GM19324 (cell line): ENCODE measurements around the gene JMY.

Source experiments
- ATAC-seq: cut with Tn5 transposase; IDR thresholded peaks from one replicate; pipeline ENCODE4 v1.9.1; 2021; ENCODE audit warnings: mild to moderate bottlenecking, moderate library complexity; ENCODE audit not compliant: unreplicated experiment, low FRiP score

The JMY gene, protein sequence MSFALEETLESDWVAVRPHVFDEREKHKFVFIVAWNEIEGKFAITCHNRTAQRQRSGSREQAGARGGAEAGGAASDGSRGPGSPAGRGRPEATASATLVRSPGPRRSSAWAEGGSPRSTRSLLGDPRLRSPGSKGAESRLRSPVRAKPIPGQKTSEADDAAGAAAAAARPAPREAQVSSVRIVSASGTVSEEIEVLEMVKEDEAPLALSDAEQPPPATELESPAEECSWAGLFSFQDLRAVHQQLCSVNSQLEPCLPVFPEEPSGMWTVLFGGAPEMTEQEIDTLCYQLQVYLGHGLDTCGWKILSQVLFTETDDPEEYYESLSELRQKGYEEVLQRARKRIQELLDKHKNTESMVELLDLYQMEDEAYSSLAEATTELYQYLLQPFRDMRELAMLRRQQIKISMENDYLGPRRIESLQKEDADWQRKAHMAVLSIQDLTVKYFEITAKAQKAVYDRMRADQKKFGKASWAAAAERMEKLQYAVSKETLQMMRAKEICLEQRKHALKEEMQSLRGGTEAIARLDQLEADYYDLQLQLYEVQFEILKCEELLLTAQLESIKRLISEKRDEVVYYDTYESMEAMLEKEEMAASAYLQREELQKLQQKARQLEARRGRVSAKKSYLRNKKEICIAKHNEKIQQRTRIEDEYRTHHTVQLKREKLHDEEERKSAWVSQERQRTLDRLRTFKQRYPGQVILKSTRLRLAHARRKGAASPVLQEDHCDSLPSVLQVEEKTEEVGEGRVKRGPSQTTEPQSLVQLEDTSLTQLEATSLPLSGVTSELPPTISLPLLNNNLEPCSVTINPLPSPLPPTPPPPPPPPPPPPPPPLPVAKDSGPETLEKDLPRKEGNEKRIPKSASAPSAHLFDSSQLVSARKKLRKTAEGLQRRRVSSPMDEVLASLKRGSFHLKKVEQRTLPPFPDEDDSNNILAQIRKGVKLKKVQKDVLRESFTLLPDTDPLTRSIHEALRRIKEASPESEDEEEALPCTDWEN

DNA sequence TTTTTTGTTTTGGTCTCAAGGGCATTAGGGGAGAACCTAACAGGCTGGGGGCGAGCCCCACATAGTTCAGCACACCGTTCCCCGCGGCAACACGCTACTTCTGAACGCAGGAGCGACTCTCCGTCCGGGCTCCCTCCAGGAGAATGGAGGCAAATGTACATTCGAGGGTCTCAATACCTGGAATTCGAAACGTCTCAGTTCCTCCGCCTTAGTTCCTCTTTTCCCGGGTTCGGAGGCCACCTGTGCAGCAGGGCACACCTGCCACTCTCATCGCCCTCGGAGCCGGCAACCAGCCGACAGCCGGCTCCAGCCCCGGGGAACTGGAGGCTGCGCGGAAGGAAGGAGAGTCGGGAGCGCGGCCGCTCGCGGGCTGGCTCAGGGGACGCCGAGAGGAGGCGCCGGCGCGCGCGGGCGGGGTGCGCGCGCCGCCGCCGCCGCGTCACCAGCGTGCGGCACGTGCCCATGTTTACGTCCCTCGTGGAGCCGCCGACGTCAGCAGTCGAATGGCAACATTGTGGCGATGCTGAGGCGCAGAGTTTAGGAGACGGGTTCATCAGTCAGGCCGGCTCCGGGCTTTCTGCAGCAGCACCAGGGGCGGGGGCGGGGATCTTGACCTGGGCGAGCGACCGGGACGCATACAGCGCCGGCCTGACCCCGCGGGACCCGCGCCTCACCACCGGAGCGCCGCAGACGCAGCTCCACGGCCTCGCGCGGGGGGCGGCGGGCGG, at the start of gene JMY:
Gene JMY (plus strand): TSS at position 498 of the 728 bp plus-strand sequence. CDS start 520 bp downstream, outside the sequence.
- peak; percentile 82 for ATAC-seq

DNA sequence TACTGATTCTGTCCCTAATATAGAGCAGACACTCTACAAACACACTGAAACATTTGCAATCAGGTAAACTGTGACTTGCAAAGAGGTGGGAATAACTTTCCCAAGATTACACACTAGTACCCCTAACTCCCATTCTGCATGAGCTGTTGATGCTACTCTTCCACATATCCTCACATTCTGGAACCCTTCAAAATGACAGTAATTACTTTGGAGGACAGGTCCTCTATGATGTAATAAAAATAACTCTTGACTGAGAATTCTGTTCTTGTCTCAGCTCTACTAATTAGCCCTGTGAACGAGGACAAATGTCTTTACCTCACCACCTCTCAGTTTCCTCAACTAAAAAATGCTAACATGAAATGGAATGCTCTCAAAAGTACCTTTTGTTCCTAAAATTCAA, 49.5 kb upstream of the JMY start:
- no peak for ATAC-seq

DNA sequence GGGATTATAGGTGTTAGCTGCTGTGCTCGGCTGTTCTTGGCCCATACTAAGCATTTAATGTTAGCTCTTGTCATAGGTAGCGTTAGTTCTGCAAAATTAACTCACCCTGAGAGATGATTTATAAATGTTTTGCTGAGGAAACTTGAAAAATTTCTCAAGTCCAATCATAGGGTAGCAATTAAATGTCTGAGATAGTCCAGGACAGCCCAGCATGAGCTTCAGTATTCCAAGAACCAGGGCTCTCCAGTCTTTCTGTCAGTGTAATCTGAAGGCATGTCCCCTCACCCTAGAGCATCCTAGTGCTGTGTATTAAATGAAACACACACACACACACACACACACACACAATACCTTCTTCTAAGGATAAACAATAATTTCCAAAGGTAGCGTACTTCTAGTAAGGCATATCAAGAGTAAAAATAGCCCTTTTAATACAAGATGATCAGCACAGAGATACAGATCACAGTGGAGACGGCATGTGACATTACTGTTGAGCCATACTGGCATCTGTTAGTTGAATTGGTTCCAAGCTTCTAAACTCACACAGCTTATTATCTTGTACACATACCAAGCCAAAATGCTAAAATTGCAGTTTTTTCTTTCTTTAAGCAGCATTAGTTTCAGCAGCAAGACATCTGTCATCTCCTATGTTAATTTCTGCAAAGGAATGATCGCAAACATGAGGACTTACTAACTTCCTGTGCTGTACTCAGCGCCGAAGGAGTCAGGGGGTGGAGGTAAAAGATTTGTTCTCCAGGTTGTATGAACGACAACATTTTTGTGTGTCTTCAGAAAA, 46.3 kb upstream of the JMY start:
- ATAC-seq, result no peak

DNA sequence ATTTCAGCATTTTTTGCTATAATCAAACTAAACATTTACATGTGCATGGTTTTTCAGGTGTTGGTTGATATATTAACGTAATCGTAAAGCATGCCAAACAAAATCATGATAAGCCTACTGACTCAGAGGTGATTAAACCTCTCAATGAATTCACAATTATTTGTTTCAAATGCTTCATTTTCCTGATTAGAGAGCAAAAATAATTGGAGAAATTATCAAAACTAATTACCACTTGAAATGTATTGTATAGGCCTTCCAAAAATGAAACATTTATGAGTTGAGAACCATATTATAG, 45.7 kb upstream of the JMY start:
- no peak for ATAC-seq

DNA sequence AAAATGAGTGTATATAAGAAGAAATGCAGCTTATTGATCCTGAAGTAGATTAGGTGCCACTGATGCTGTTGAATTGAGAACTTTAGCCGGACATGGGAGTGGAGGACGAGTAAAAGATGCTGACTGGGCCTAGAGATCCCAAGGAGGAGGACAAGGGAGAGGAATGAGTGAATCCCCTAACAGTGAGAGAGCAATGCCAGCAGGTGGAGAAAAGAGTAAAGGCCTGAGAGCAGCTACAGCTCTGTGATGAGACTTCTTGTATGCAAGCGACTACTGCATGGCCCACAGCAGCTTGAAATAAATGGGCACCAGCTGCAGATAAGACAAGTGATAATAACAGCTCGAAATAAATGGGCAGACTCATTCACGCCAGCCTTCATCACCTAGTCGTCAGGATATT, 44.5 kb upstream of the JMY start:
- ATAC-seq, result no peak

DNA sequence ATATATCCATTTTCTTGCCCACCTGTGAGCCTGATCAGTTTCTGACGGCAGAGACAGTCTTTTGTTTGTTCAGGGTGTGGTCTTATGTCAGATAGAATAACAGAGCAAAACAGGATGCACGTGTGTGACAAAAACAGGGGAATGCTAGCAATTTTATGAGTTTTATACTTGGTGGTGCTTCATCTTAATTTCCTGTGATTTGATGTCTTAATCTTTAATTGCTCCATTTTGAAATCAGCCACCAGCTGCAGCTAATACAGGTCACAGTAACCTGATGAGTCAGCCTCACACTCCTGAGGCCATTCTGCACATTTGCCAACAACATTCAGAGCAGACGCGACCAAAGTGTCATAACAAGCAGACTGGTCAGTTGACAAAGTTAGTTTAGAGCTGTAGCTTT, 42.3 kb upstream of the JMY start:
- no peak for ATAC-seq

DNA sequence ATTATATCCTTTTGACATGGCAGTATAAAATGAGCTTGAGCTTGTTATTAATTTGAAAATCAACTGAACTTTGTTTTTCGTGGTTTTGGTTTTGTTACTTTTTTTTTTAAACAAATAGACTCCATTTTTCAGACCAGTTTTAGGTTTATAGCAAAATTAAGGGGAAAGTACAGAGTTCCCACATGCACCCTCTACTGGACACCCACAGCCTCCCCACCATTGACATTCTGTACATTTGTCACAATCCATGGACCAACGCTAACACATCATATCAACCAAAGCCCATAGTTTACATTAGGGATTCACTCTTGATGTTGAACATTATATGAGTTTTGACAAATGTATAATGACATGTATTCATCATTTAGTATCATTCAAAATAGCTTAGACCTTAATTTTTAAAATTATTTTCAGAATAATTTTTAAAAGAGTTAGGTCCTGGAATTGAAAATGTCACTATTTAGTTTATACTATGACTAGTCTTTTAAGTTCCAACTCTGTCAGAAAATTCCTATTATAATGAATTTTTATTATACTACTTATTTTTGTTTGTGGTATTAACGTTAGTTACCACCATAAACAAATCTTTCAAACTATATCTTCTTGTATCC, 35.3 kb upstream of the JMY start:
- no peak for ATAC-seq

DNA sequence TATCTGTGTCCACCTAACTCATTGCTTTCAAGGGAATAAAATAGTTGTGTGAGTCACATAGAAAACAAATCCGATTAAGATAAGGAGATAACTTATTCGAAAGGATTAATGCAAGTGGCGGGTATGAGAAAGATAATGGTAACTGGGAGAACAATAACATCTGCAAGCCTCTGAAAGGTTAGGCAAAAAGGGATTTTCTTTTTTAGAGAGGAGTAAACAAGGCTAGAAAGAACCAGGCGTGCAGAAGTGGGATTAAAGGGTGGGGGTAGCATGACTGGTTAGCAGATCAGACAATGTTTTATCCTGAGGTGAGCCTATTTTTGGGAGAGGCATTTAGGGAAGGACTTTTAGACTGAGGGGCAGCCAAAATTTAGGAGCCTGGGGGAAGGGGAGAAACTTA, 34.7 kb upstream of the JMY start:
- ATAC-seq, result no peak

DNA sequence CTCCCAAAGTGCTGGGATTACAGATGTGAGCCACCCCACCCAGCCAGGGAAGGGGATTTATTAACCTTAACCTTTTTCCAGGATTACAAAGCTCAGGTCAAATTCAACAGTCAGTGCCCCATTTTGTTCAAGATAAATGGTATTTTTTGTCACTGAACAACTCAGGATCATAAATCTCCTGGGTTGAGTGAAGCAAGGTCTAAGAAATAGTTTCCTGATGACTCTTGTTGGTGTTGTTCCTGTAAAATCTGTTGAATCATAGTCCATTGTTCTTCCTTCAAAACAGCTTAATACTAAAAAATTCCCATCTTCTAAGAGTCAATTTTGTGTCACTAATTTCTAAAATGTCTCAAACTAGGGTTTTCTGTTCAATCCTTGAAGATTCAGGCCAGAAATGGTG, 33.9 kb upstream of the JMY start:
- ATAC-seq, result no peak

DNA sequence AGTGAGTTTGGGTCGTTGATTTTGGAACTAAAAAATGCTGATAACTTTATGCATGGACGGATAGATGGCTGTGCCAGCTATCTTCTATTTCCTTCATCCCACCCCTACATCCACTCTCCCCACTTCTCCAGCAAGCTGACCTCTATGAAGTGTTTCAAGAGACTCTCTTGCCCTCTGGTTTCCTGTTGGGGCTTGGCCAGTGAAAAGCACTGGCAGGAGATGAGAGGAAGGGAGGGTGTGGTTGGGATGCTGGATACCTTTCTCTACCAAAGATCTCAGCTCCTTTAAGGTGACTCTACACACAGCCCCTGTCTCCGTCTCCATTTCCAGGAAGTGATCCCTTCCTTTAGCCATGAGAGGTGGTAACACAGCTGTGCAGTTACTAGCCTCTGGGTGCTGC, 30.0 kb upstream of the JMY start:
- ATAC-seq, result no peak

DNA sequence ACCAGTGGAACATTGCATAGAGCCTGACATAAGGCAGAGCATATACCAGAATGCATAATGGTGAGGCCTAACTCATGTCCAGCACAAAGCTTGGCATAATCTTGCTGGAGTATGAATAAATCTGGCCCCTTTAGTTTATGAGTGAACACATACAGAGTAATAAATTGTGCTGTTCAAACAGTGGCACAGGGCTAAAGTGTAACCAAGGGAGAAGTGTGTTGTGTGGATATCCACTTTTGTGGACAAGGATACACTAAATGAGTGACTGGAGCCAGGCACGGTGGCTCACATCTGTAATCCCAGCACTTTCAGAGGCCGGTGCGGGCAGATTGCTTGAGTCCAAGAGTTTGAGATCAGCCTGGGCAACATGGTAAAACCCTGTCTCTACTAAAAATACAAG, 29.4 kb upstream of the JMY start:
- ATAC-seq, result no peak

DNA sequence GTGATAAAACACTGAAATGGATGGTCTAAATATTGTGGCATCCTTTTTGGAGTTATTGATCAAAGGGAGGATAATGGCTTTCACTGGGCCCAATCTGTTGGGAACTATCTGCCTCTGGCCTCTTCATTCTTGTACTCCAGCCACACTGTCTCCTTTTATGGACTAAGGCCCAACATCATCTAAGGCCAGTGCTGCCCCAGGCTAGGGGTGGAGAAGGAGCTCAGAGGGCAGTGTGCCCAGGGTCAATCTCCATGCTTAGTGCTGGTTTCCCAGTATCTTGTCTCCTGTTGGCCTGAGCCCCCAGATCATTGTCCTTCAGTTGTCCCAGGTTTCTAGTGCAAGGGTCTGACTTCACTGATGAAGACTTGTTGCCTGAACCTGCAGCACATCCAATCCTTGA, 26.4 kb upstream of the JMY start:
- no peak for ATAC-seq

DNA sequence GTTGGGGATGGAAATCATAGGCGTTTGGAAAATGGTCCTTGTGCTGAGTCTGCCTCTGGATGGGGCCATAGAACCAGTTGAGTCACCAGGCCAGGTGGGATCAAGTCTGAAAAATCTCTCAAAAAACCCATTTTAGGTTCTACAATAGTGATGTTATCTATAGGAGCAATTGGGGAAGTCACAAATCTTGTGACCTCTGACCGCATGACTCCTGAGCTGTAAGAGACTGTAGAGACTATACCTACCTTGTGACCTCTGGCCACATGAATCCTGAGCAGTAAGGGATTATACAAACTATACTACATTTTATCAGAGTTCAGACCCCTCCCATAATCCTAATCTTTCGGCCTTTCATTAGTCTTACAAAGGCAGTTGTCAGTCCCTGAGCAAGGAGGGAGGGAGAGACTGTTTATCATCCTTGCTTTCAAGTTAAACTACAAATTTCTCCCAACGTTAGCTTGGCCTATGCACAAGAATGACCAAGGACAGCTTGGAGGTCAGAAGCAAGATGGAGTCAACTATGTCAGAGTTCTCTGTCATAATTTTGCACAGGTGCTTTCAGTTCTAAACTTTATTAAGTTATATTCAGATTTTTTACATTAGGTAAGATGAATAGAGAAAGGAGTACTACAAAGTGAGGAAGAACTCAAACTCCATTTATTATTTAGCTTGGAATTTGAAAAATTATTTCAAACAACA, 11.5 kb upstream of the JMY start:
- no peak for ATAC-seq

DNA sequence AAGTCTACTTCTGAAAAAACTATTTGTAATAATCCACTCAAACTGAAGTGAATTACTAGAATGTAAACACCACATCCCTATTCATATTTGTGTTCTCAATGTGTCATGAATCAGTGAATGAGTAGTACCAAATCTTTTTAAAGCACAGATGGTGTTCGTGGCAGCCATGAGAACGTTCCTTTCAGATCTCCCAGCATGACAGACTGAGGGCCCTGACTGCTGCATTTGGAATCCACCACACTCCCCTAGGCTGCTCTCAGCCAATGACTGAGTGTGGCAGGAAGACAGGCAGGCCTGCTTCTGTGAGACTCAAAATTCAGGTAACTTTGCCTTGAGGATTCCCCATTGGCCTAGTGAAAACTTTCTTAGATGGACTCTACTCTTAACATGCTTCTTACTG, 10.9 kb upstream of the JMY start:
- no peak for ATAC-seq

DNA sequence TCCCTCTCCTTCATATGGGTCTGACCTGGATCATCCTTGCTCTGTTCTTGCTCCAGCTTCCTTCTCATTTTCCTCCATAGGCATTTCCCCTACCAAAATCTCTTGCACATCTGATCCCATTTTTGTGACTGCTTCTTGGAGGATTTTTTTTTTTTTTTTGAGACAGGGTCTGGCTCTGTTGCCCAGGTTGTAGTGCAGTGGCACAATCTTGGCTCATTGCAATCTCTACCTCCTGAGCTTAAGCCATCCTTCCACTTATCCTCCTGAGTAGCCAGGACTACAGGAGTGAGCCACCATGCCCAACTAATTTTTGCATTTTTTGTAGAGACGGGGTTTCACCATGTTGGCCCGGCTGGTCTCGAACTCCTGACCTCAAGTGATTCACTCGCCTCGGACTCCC, 10.5 kb upstream of the JMY start:
- ATAC-seq, result no peak

DNA sequence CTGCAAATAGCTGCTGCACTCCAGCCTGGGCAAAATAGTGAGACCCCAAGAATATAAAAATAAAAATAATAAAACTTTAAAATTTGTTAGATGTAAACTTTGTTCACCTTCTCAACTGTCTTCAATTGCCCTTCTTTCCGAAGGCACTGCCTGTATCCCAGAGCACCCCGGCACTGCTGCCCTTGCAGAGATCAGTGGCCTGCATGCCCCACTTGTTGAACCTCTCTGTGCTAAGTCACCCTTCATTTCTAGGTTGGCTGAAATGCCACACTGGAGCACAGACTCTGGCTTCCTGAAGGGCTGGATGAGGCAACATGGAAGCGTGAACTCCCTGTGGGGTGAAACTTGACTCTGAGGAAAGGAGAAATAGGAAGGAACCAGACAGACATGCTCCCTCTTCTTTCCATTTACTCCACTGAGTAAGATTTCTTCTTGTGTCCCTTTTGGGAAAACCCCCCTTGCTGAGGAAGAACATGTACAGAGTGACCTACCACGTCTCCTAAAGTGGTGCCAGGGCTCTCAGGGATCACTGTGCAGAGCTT, 8.4 kb upstream of the JMY start:
- ATAC-seq, result no peak

DNA sequence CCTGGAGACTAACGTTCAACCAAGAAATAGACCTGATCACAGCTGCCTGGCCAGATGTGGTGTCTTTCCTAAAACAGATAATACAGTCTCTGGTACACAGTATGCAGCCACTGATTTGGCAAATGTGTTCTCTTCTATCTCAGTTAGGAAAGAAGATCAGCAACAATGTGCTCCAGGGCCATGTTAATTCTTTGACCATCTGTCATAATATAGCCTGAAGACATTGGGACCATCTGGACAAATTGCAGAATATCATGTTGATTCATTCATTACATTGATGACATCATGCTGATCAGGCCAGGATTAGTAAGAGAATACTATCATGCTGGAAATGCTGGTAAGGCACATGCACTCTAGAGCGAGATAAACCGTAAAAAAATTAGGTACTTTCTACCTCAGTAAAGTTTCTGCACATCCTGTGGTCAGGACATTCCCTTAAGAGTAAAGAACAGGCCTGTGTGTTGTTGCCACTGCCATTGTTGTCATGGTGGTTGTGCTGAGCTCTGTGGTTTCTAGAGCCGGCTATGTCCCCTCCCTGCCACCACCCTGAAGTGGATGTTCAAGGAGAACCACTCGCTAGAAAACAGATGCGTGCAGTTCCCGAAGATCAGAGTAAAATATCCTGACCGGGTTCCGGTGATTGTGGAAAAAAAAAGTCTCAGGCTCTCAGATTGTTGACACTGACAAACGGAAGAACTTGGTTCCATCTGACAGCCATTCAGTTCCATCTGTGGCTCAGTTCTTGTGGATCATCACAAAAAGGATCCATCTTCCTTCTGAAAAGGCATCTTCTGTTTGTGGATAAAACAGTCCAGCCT, 6.4 kb upstream of the JMY start:
- peak; percentile 56 for ATAC-seq

DNA sequence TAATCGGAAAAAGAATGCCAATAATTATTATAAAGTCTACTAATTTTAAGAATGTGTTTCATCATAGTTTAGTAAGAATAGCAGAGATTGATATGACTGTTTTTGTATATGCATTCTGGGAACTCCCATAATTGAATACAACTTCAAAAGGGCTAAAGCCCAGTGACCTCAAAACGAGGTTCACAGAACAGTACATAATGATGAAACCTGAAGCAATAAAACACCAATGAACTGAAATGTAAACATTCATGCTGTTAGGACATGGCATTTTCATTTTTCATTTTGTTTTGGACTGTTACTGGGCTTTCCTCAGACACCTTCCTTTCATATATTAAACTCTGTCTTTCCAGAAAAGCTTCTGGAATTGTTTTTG, 684 bp upstream of the JMY start:
- no peak for ATAC-seq
